LNCAP (cell line): ENCODE measurements around the gene GATA5.

Source experiments
- TF ChIP-seq, protein P1 (sequence below): fragments of 450-650 bp; IDR thresholded peaks from 2 replicates; pipeline ENCODE4 v1.5.1; 2017; ENCODE audit warnings: mild to moderate bottlenecking

The GATA5 gene

DNA sequence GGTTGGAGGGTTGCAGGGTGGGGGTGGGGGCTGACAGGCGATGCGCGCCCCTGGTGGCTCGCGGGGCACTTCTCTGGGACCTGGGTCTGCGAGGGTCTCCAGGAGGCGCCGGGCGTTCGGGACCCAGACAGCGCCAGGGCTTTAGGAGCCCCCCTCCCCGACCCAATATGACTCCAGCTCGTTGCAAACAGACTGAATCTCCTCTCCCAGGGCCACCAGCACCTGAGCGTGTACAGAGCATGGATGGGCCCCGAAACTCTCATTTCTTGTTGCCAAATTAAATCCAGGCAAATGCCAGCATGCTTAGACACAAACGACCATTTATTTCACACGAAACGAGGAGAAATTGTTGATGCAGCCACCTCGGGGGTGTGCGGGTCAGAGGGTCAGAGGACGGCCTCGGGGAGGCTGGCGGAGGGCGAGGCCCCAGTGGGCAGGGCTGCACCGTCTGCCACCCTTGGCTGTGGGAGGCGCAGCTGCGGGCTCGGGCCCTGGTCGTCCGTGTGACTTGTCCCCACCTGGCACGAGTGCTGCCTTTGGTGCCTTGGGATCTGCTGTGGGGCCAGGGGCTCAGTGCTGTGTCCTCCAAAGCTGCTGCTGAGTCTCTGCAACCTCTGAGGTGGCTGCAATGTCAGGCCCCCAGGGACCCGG, 20.9 kb upstream of the GATA5 start:
- TF ChIP-seq, protein P1, sequence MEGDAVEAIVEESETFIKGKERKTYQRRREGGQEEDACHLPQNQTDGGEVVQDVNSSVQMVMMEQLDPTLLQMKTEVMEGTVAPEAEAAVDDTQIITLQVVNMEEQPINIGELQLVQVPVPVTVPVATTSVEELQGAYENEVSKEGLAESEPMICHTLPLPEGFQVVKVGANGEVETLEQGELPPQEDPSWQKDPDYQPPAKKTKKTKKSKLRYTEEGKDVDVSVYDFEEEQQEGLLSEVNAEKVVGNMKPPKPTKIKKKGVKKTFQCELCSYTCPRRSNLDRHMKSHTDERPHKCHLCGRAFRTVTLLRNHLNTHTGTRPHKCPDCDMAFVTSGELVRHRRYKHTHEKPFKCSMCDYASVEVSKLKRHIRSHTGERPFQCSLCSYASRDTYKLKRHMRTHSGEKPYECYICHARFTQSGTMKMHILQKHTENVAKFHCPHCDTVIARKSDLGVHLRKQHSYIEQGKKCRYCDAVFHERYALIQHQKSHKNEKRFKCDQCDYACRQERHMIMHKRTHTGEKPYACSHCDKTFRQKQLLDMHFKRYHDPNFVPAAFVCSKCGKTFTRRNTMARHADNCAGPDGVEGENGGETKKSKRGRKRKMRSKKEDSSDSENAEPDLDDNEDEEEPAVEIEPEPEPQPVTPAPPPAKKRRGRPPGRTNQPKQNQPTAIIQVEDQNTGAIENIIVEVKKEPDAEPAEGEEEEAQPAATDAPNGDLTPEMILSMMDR = peak; percentile 81

DNA sequence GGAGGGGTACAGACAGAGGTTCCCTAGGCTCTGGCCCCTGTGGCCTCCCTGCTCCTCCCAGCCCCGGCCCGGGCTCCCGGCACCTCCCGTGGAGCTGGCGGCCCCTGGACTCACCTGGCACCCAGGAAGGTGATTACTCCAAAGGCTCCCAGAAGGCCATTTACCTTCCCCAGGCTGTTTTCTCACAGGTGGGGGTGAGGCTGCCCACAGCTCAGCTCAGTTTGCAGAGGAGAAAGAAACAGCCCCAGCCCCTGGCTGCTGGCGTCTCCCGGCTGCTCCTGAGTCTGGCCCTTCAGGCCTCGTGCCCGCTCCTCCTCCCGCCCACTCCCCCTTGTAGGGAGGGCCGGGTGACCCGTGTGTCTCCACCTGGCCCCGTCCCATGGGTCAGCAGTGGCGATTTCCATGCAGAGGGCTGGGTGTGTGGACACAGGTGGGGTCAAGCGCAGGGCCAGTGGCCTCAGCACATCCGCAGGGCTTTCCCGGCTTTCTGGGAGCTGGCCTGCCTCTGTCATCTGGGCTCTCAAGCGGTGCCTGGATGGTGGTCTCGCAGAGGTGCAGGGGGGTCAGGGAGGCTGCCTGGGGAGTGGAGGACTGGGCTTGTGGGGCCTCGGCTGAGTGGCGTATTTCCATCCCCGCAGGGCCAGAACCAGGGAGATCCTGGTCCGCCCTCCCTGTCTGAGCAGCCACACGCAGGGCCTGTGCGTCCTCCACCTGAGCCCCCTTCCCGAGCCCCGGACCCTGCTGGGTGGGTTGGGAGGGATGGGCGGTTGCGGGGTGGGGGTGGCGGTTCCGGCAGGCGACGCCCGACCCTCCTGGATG, 20.2 kb upstream of the GATA5 start:
- TF ChIP-seq, protein P1 = no peak

DNA sequence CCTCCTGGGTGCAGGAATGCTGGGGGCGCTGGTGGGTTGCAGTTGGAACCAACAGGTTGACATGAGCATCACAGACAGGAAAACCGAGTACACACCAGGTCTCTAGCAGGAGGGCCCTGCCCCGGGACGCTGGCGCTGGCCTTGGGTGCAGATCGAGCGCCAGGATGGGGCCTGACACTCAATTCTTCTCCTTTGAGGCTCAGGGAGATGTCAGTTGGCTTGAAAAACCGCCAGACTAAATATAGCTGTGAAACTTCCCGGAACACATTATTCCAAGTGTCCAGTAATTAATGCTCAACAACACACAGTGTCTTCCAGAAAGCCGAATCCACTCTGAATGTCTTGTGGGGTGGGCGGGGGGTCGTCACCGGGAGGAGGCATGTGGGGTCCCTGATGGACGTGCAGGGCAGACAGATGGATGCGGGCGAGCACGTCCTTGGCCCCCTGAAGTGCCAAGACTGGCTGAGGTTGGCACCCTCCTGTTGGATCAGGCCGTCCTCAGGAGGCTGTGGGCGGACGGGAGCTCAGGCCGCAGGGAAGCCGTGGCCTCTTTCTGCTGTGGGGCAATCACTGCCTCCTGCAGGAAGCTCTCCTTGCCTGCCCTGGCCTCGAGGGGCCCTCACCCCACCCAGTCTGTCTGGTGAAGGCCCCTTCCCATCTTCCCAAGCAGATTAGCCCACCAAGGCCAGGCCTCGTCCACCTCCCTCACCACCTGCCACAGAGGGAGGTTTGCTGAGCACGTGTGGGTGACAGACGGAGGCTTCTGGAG, 19.4 kb upstream of the GATA5 start:
- TF ChIP-seq, protein P1 = no peak

DNA sequence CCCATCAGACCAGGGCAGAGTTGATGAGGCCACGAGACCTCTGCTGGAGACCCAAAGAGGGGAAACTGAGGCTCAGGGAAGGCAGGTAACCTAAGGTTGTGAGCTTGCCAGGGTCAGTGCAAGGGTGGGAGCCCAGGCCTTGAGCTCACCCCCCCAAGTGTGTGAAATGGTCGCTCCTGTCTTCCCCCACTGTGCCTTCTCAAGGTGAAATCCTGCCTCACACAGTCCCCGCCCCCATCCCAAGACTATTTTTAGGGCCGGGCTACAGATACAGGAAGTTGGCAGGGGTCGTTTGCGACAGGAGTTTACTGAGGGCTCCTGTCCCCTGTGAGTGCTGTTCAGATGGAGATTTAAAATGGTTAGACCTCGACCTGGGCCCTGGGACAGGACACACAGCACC, 18.7 kb upstream of the GATA5 start:
- TF ChIP-seq, protein P1 = no peak

DNA sequence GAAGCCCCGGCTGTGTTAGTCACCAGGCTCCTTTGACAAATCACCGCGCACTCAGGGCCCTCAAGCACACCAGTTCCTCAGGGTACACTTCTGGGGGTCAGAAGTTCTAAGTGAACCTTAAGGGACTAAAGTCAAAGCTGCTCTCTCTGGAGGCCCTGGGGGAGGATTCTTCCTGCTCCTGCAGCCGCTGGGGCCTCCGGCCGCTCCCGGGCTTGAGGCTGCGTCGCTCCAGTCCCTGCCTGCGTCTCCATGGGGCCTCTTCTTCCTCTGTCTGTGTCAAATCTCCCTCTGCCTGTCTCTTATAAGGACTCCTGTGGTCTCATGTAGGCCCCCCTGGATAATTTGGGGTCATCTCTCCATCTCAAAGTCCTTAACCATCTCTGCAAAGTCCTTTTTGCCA, 18.1 kb upstream of the GATA5 start:
- TF ChIP-seq, protein P1 = no peak

DNA sequence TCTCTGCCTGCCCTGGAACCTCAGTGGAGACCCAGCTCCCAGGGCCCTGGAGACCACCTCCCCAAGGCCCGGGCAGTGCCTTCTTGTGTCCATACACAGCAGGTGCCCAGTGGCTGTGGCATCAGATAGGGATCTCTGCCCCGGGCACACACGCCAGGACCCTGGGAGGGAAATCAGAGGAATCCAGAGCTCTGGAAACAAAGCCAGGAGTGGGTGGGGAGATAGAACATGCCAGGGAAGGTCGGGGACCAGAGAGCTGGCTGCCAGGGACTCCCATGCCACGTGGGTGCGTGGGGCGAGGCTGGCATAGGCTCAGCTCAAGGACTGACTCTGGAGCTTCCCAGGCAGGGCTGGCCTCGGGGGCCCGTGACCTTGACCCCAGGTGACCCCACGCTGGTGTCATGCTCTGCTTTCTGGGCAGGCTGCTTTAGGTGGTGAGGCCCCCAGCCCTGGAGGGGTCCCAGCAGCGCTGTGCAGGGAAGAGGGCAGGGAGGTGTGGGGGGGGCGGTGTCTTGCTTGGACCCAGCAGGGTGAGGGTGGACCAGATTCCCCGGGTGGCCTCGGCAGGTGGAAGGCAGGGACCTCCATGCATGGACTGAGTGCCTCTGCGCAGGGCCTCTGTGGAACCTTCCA, 17.6 kb upstream of the GATA5 start:
- TF ChIP-seq, protein P1 = no peak

DNA sequence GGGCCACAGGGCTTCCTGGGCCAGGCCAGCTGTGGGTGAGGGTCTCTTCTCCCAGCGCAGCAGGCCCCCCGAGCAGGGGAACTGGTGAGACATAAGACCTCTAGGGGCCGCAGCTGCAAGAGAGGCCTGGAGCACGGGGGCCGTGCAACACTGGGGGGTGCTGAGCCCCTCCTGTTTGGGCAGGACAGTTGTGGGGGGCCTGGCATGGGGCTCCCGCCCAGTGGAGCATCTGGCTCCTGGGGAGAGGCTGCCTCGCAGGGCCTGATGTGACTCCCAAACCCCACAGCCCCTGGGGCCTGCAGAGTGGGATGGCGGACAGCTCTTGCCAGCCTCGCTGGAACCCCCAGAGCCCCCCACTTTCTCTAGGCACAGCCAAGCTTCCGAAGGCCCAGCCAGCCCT, 16.9 kb upstream of the GATA5 start:
- TF ChIP-seq, protein P1 = no peak
